Measurements from ENCODE around the gene RFESD.
"Not testable (repeated sequence)": the region's sequence is repeated elsewhere in the genome, so short reads cannot be mapped to it uniquely, and the experiment has no call there.

Gene RFESD

DNA sequence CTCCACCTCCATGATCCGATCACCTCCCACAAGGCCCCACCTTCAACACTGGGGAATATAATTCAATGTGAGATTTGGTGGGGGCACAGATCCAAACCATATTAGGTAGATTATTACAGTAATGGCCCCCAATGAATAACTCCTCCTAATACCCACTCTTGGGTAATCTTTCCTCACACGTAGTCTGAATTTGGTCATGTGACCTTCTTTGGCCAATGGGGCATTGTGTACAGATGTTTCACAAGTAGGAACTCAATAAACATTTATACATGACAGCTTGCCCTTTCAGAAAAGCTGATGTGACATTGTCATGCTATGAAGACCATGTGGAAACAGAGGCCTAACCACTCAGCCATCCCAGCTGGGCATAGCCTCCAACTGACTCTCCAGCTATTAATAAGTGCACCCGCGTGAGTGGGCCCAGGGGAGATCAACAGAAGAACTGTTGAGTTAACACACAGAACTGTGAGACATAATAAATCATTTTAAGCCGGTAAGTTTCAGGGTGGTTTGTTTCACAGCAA lies 16.1 kb upstream of the RFESD start:
- DNase-seq: no peak

DNA sequence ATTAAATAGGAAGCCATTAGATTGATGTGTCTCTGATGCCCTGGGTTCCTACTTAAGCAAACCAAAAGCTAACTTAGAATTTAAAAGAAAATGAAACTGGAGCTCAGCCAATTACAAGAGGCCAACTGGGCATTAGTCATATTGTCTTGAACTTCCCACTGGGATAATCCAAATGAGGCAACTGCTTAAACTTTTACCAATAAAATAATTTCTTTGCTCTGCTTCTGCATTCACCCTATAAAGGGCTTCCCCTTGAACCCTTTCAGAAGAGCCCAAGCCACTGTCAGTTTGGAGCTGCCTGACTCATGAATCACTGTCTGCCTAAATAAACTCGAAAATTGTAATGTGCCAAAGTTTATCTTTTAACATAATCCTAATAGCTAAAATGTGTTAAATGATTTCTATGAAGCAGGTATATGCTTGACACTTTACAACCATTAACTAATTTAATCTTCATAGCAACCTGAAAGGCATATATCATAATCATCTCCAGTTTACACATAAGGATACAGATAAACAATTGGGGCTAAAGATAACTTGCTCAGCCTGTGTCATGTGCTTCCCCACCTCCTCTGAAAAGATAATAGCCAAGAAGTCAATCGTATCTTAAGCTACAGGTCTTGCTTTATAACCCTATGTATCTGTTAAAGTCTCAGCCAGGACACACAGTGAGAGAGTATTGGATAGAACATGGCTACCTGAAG lies 15.2 kb upstream of the RFESD start:
- no peak for DNase-seq

DNA sequence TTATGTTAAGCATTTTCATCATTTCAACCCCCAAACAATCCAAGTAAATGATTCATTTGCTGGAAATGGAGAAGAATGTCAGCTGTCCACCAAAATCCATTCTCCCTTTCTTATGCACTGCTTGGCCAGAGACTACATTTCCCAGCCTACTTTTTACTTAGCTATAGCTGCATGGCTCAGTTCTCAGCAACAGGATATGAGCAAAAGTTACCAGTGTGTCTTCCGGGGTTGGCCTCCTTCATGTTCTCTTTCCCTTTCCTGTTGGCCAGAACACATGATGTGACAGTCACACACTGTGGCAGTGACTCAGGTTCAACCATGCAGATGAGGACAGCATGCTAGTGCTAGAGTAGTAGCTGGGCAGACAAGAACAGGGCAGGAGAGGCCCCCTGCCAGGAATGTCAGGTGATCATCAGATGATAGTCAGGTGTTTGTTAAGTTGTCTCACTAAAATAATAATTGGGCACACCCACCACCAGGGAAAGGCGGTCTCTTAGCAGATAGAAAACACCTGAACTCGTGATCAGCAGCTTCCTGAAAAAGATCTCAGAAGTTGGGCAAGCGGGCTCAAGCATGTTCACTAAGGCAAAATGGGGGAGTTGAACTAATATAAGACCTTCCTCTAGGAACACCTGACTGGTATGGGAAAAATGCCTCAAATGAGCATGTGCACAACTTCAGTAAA lies 14.4 kb upstream of the RFESD start:
- no peak for DNase-seq

DNA sequence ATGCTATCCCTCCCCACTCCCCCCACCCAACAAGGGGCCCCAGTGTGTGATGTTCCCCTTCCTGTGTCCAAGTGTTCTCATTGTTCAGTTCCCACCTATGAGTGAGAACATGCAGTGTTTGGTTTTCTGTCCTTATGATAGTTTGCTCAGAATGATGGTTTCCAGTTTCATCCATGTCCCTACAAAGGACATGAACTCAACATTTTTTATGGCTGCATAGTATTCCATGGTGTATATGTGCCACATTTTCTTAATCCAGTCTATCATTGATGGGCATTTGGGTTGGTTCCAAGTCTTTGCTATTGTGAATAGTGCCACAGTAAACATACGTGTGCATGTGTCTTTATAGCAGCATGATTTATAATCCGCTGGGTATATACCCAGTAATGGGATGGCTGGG lies 13.6 kb upstream of the RFESD start:
- not testable (repeated sequence) for DNase-seq

DNA sequence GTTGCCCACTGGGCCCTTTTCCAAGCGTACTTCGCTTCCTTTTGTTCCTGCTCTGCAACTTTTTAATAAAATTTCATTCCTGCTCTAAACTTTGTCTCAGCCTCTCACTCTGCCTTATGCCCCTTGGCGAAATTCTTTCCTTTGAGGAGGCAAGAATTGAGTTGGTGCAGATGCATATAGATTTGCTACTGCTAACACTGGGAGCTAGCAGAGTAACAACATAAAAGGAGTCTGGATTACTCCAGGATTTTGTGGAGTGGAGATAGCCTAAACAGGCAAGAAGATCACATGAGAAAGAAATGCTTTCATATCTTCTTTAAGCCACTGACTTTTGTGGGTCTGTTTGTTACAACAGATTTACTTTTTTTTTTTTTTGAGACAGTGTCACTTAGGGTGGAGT lies 12.9 kb upstream of the RFESD start:
- no peak for DNase-seq

DNA sequence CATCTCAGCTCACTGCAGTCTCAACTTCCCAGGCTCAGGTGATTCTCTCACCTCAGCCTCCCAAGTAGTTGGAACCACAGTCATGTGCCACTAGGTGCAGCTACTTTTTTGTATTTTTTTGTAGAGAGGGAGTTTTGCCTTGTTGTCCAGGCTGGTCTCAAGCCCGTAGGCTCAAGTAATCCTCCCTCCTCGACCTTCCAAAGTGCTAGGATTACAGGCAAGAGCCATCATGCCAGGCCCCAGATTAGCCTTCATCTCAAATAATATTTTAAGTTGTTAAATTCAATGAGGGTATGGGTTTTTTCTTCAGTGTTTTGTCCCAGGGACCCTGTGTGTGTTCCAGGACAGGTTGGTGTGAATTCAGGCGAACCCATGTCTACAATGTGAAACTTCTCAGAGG lies 12.5 kb upstream of the RFESD start:
- DNase-seq: no peak

DNA sequence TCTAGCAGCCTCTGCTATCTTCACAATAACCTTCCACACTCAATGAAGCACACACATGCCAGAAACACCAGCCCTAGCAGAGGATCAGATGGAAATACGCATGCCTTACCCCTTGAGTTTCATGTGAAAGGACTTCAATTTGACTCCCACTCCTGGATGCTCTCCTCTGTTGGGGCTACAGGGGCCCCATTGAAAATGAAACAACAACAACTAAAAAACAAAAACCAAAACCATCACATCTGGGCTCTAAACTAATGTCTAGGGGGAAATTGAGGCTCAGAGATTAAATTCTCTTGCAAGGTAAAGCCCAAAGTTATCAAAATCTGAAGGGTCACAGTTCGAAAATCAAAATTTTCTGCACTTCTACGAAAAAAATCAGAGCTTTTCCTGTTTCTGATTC lies 7.9 kb upstream of the RFESD start:
- DNase-seq: no peak

DNA sequence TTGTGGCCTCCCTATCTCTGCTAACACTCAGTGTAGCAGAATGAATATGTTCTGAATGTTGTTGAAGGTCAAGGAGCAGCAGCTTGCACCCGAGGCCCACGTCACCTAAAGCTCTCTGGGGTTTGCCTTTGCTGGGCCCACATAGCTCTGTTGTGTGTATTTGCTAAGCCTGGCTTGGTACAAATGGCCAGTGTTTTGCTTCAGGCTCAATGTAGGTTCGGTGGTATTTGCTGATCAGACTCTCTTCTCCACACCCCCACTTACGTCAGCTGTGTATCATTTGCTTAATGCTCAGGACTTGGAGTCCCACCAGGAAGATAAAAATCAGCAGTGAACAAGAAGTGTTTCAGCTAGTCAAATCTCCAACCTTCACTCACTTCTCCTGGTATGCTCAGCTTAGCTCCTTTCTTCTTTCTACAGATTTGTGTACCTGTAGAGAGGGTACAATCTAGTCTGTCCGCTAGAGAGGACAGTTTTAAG lies 4.8 kb upstream of the RFESD start:
- no peak for DNase-seq

DNA sequence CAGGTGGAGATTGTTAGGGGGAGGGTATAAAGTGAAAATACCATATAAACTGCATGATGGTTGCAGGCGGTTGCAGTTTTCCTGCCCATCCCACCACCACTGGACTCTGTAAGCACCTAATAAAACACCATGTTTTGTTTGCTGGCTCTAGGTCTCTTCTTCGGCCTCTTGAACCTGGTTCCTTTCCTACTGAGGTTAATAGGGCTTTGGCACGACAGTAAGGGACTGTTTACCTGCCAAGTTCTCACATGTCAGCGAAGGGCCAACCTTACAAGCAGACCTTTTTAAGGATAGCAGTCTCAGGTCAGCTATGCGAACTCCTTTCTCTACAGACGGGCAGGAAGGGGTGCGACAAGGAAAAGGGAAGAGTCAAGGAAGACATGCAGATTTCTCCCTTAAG lies 3.4 kb upstream of the RFESD start:
- DNase-seq: no peak

DNA sequence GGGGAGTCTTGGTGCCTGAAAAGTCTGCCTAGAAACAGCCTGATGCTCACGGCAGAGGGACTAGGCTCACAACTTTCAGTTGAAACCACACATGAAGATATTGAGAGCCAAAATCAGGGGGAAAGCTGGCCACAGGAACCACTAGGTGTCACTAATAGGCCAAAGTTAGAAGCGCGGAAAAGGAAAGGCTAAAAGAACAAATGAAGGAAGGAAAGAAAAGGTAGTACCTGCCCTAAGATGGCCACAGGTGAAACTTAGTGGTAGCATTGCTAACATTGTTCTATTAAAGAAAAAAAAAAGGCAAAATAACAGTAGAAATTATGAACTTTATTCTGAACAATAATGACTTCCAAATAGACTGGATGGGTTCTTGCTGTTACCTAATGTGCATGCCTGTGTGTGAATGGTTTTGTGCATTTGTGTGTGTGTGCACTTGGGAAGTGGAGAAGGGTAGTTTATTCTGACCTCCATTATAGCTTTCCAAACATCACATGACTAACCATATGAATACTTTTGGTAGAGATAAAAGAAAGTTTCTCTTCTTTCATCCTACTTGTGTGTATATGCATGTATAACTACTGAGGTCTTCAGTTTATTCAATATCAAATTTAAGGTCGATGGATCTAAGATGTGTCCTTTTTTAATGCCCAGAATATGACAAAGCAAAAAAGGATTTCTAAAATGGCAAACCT lies 2.1 kb upstream of the RFESD start:
- peak; percentile 23 for DNase-seq

DNA sequence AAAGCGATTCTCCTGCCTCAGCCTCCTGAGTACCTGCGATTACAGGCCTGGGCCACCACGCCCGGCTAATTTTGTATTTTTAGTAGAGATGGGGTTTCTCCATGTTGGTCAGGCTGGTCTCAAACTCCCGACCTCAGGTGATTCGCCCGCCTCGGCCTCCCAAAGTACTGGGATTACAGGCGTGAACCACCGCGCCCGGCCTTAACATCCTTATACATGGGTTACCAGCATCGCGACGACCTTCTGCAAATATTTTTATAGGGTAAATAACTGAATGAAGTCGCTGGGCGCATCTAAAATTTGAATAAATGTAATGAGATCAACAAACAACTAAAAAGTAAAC lies 380 bp upstream of the RFESD start:
- not testable (repeated sequence) for DNase-seq

DNA sequence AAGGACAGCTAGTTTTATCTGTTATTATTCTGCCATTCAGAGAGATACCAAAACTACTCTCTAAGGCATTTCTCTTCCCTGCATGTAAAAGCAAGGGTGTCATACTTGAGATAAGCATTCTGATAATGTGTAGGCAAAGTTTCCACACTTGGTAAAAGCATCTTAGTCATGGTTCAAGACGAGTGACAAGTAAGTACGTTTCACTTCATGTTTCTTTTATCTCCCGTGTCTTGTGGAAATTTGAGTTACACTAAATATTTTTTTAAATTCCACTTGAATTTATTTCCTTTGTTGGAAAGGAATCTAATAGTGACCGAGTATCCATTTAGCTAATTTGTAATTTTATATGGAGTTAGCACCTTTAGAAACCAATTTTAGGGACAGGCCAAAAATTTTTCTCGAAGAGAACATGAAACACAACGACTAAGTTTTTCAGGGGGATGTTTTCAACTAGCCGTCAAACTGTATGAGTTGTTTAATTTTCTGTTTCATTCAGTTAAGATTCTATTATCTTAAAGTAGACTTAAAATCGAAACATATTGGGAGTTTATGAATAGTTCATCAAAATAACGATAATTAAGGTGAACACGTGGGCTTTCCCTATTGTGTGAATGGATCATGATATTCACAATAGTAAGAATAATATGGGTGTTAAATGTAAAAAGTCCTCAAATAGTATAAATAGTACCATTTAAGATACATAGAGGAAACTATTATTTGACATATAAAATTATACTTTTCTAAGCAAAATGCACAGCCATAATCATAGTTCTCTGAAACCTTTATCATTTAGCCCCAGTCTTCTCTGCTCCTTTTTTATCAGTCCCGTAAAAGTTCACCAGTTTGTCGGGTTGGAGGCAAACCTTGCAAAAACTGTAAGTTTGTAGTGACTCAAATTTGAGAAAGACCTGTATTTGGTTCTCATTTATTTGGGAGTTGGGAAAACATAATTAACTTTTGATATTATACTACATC lies 1.6 kb downstream of the RFESD start:
- no peak for DNase-seq

DNA sequence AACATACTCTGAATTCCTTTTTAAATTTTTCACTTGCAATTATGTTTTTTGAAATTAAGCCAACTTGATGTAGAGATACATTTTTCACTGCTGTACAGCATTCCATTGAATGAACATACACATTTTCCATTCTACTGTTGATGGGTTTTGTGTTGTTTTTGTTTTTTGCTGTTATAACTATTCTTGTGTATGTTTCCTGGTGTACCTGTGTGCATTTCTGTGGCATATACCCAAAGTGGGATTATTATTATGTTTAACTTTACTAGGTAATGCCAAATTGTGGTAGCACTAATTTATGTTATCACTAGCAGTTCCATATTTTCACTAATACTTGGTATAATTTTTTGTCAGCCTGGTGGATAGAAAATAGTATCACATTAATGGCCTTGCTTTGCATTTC lies 2.7 kb downstream of the RFESD start:
- no peak for DNase-seq

DNA sequence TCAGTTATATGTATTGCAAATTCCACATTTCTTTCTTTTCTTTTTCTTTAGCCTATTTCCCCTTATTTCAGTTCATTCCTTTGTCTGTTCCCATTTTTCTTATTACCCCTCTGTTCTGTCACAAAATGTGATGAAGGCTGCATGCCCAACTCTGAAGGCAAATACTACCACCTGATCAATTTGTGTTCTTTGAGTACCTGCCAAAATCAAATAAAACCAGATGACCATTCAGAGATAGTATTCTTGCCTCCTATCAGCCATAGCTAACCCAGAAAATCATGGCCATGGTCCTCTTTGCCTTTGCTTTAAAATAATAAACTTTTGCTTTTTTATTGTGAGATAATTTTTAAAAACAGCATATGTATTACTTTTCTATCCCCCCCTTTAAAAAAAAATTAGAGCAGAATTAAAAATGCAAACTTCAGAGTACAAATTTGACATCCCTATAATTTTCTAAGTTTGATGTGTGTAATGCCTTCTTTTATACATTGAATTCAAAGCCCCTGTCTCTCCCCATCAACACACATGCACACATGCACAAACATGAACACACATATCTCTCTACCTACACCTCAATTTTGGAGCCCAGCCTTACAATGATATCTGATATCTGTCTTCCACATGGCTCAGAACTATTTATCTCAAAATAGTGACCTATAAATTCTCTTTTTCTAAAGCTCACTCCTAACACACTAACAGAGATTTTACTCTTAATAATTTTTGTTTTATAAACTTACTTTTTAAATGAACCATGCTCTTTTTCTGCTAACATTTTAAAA lies 3.5 kb downstream of the RFESD start:
- DNase-seq: no peak

DNA sequence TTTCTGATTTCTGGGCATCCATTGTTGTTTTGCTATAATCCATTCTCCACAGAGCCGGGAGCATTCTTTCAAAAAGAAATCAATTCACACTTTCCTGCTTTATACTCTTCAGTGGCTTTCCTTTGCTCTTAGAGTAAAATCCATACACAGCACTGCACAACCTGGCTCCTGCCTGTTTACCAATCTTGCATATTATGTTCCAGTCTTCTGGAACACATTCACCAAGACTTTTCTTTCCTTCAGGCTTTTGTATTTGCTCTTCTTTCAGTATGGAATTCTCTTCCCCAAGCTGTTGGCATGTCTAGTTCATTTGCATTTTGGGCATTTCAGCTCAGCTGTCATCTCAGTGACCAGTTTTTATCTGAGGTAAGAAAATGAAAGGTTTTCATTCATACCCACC lies 6.3 kb downstream of the RFESD start:
- no peak for DNase-seq

DNA sequence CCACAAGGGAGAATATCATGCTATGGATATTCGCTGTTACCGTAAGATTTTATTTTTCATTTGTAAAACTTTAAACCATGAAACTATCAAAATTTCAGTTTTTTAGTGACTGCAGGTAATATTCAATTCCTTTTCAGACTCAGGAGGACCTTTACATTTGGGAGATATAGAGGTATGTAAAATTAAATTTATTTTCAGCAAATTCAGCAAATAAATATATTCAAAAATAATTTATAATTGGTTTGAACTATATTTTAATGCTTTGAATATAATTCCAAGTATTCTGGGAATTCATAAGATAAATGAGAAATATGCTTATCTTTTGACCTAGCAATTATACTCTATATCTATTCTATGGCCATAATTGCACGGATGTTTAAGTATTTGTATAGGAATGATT lies 7.6 kb downstream of the RFESD start:
- no peak for DNase-seq

DNA sequence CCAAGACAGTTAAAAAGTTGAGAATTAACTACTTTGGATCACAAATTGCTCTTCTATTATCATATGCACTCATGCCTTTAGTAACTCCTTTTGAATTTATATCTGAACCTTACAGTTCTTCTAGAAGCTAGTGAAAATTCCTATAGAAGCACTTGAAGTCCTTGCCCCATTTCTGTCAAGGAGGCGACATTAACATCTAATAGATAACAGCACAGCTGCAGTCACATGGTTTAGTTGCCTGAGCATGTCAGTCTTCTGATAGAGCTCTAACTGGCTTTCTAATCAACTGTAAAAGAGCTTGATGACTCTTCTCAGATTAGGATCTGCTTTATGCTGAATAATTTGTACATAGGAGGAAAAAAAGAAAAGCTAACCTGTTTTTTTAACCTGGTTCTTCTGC lies 9.0 kb downstream of the RFESD start:
- no peak for DNase-seq

DNA sequence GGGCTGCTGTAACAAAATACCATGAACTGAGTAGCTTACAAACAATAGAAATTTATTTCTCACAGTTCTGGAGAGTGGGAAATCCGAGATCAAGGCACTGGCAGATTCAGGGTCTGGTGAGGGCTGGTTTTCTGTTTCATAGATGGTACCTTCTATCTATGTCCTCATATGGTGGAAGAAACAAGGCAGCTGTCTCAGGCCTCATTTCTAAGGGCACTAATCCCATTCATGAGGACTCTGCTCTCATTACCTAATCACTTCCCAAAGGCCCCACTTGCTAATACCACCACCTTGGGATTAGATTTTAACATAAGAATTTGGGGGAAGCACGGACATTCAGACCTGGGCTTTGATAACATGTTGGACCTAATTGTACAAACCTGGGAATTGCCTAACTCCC lies 13.5 kb downstream of the RFESD start:
- no peak for DNase-seq

DNA sequence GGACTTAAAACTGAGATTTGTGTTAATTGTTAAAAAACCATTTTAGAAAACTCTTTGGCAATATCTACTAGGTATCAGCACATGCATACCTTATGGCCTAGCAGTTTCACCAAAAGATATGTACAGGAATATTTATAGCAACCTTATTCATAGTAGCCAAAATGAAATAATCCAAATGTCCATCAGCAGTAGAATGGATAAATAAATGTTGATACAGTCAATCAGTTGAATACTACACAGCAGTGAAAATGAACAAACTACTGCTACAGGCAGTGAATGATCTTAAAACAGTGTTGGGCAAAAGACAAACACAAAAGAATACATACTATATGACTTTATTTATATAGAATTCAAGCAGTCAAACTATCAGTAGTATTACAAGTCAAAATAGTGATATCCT lies 16.4 kb downstream of the RFESD start:
- no peak for DNase-seq

DNA sequence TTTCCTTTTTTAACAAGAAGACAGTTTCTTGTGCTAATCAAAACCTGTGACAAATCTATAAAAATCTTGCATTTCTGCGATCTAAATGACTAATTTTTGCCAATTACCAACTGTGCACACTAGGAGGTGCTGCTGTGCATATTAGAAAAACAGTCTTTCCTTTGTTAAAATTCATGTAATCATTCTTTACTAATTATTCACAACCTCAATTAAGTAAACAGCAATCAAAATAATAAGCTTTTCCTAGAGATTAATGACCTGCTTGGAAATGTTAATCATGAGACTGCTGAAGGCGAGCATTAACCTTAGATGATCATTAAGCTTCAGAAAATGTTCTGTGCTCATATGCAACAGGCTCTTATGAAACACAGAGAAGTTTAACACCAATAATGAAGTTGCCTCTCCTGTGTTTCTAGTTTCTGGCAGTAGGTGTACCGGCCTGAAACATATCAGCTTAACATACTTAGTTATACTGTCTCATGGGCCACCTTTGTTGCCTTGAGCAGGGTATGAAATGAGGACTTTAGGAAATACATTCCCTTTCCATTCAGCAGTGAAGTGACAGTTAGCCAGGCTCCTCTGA lies 17.7 kb downstream of the RFESD start:
- DNase-seq: no peak

DNA sequence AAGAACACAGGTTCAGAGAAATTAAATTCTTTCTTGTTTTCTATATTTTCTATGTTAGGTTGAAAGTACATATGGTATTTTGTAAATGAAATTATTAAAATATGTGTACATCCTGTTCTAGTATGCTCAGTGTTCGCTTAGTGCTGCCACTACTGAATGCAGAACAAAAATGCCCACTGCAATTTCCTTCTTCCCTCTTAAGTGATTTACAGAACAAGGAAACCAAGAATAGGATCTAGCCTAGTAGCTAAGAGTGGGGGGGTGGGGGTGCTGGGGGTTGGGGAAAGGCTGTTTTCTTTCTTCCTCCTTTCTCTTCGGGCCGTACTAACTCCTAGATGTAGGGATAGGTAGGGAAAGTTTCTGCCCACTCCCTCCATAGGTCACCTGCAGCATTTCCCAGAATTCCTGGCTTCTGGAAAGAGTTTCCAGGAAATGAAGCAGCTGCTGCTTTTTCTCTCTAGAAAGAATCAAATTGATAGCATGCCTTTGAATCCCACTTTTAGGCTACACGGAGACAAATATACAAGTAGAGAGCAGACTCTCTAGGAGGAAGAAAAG lies 20.6 kb downstream of the RFESD start:
- DNase-seq: no peak

Measured in NCI-H510A (cell line).